Retinal pigment epithelial cell (primary cell): ENCODE data around the gene VEZF1.

Source experiments
- DNase-seq: peaks from one replicate; pipeline ENCODE4 v3.0.0-alpha.2; 2010; ENCODE audit warnings: low read depth
- H3K4me3 ChIP-seq: 2 replicates; pipeline ENCODE4 v1.5.1; 2011; ENCODE audit warnings: mild to moderate bottlenecking, low read length, control low read depth, moderate library complexity
- TF ChIP-seq, protein P1 (sequence below): conservative IDR thresholded peaks from 2 replicates; pipeline ENCODE4 v1.5.1; 2011; ENCODE audit warnings: low read depth, low read length, control low read depth, inconsistent platforms

Gene VEZF1

GRCh38 chr17:57937492-57937891 is 50.6 kb downstream of the VEZF1 start:
- no peak overlapping the region for H3K4me3 ChIP-seq
- TF ChIP-seq, protein P1, sequence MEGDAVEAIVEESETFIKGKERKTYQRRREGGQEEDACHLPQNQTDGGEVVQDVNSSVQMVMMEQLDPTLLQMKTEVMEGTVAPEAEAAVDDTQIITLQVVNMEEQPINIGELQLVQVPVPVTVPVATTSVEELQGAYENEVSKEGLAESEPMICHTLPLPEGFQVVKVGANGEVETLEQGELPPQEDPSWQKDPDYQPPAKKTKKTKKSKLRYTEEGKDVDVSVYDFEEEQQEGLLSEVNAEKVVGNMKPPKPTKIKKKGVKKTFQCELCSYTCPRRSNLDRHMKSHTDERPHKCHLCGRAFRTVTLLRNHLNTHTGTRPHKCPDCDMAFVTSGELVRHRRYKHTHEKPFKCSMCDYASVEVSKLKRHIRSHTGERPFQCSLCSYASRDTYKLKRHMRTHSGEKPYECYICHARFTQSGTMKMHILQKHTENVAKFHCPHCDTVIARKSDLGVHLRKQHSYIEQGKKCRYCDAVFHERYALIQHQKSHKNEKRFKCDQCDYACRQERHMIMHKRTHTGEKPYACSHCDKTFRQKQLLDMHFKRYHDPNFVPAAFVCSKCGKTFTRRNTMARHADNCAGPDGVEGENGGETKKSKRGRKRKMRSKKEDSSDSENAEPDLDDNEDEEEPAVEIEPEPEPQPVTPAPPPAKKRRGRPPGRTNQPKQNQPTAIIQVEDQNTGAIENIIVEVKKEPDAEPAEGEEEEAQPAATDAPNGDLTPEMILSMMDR: no peak
- DNase-seq: no peak

DNA sequence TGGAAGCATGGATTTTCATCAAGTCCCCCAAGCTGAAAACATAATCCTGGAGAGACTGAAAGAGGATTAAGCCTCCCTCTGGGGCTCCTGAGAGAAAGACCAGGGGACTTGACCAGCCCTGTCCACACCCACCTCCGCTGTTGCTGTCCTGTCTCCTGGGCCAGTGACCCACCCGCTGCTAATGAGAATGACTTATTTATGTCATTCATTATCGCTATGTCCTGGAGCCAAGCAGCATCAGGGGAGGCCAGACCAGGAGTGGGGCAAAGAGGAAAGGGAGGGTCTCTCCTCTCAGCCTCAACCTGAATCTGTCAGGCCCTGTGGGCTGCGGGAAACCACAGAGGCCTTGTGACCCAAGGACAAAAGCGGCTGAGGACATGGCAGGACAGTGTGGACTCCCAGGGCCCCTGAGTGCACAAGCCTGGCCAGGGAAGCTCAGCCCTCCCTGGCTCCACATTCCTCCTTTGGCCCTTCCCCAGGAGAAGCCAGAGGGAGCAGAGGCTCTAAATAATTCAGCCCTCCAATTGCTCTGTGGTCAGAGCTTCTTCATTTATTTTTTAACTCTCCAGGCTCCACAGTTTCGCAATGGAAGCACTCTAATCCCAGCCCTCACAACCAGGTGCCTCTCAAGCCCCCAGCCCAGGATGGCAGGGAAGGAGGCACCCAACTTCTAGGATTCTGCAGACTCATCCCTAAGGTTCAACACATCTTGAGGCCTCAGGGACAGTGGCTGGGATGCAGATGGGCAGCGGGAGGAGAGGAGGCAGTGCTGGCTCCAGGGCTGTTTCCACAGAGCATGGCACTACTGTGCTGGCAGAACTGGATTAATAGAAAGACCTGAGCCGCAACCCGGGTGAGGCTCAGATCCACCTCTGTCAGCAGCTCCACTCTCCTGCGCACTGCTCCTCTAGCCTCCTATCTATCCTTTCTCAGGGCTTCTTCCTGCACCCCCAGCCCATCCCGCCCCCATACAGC is 51.9 kb downstream of the VEZF1 start:
- TF ChIP-seq, protein P1: no peak
- no peak overlapping the region for H3K4me3 ChIP-seq

GRCh38 chr17:57931488-57932137 is 56.4 kb downstream of the VEZF1 start:
- no peak for DNase-seq
- H3K4me3 ChIP-seq: no peak overlapping the region
- TF ChIP-seq, protein P1: no peak

More for the DNA sequence above, 51.9 kb downstream of the VEZF1 start:
- no peak for DNase-seq

DNA sequence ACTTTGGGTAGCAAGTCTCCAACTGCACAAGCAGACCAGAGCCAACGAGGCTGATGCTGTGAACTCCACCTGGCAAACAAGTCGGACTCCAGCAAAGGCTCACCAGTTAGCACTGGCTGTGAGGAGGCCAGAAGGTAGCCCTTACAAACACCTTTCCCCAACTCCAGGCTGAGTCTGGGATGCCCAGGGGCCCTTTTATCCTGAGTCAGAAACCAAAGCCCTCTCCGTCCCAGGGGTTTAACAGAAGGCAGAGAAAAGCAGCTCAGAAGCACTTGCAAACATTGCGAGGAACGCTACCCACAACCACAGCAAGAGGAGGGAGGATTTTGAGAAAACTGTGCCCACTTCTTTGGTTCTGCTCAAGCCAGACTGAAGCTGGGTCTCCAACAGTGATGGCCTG is 57.8 kb downstream of the VEZF1 start:
- TF ChIP-seq, protein P1: no peak
- no peak for DNase-seq
- H3K4me3 ChIP-seq: no peak overlapping the region

DNA sequence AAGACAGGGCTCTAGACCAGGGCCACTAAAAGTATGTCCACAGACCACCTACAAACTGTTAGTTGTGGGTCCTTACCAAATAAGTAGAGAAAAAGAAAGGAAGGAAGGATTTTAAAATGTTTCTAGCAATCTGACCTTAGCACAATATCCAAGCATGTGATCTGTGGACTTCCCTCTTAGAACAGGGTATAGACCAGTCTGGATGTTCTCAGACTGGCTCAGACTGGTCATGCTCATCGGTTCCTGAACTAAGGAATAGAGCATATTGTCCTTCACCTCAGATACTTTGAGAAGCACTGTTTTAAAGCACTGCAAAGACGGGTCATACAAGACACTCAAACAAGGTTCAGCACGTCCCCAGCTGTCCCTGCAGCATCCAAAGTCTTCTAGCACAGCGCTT is 58.7 kb downstream of the VEZF1 start:
- TF ChIP-seq, protein P1: no peak
- H3K4me3 ChIP-seq: no peak overlapping the region
- DNase-seq: no peak

DNA sequence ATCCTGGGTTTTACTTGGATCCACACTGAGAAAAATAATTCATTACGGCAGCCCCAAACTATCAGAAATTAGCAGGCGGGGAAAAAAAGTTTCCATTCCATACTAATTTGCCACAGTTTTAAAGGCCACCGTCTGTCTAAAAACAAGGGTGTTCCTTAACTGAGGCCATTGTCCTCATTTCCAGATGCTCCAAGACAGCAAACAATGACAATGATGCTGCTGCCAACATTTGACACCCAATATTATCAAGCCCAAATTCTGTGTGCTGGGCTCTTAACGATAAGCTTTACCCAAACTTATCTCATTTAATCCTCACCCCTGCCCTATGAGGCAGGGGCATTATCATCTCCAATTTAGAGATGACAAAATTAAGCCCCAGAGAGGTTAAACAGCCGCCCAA is 59.1 kb downstream of the VEZF1 start:
- no peak overlapping the region for H3K4me3 ChIP-seq
- TF ChIP-seq, protein P1: no peak
- no peak for DNase-seq
